ENCODE measurements around the gene PRRC2A.
"Not testable (repeated sequence)": the region's sequence is repeated elsewhere in the genome, so short reads cannot be mapped to it uniquely, and the experiment has no call there.

The PRRC2A gene

GRCh38 chr6:31586008-31586407, 34.5 kb upstream of the PRRC2A start, which contains the start of gene LST1:
Gene LST1 (plus strand): TSS chr6:31586277. CDS start chr6:31587300, 1,023 bp downstream.
- peak; percentile 85 to 91 for DNase-seq

GRCh38 chr6:31586599-31587281, 33.8 kb upstream of the PRRC2A start:
- DNase-seq, result peak; percentile 79 to 83

DNA sequence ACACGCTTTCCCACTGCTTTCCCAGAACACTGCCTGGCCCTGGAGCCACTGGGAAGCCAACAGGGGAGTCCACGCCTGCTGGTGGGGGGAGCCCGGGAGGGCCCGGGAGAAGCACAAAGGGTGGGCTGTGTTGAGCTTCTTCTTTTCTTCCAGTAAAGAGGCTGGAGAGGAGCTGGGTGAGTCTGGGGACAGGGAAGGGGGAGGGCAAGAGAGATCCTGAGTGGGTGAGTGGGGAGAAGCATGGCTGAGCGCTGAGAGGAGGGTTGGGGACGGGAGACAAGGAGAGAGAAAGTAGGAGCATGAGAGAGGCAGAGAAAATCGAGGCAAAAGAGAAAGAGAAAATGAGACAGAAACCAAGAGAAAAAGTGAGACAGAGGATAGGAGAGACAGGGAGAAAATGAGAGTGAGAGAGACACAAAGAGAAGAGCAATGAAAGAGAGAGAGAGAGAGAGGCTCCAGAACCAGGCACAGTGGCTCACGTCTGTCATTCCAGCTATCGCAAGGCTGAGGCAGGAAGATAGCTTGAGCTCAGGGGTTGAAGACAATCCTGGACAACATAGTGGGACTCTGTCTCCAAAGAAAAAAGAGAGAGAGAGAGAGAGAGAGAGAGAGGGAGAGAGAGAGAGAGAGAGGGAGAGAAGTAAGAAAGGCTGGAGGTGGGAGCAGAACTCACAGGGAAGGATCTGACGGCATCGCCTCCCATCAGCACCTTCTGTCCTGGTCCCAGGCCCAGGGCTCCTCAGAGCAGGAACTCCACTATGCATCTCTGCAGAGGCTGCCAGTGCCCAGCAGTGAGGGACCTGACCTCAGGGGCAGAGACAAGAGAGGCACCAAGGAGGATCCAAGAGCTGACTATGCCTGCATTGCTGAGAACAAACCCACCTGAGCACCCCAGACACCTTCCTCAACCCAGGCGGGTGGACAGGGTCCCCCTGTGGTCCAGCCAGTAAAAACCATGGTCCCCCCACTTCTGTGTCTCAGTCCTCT, 32.4 kb upstream of the PRRC2A start:
- DNase-seq, result peak in 1 of 2 donors; percentile 41

DNA sequence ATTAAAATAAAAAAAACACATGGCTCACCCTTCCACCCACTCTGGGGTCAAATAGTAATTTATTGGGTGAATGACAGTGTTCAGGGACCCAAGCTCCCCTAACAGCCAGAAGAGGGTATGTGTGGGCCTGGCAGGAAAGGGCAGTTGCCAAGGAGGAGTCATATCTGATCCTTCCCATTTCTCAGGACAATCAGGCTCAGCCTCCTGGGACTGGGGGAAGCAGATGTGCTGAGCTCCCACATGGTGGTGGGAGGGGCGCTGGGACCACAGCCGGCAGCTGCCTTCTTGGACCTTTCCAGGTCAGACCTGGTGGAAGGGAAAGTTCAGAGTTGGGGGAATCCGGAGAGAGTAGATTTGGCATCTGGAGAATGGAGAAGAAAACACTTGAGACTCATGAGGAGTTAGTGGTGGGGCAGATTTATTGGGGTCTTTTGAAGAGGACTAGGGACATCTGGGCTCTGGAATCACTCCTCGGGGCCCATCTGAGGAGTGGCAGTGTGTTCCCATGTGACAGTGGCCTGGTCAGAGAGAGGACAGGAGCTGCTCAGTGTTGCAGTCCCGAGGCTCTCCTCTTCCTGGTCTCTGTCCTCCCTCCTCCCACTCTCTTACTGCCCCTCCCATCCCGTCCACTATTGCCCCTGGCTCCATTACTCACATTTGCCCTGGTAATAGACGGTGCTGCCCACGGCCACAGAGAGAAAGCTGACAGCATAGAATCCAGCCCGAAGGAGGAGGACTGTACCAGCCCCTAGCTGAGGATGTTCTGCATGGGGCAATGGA, 31.5 kb upstream of the PRRC2A start:
- DNase-seq, result peak; percentile 67 to 79

GRCh38 chr6:31590691-31591090, 29.8 kb upstream of the PRRC2A start:
- not testable (repeated sequence) for DNase-seq

- no peak for DNase-seq
Observed at GRCh38 chr6:31592396-31592771, 28.1 kb upstream of the PRRC2A start.

GRCh38 chr6:31597006-31597405, 23.5 kb upstream of the PRRC2A start:
- peak; percentile 47 to 67 for DNase-seq

- no peak for DNase-seq
Observed at GRCh38 chr6:31607317-31607716, 13.2 kb upstream of the PRRC2A start.

DNA sequence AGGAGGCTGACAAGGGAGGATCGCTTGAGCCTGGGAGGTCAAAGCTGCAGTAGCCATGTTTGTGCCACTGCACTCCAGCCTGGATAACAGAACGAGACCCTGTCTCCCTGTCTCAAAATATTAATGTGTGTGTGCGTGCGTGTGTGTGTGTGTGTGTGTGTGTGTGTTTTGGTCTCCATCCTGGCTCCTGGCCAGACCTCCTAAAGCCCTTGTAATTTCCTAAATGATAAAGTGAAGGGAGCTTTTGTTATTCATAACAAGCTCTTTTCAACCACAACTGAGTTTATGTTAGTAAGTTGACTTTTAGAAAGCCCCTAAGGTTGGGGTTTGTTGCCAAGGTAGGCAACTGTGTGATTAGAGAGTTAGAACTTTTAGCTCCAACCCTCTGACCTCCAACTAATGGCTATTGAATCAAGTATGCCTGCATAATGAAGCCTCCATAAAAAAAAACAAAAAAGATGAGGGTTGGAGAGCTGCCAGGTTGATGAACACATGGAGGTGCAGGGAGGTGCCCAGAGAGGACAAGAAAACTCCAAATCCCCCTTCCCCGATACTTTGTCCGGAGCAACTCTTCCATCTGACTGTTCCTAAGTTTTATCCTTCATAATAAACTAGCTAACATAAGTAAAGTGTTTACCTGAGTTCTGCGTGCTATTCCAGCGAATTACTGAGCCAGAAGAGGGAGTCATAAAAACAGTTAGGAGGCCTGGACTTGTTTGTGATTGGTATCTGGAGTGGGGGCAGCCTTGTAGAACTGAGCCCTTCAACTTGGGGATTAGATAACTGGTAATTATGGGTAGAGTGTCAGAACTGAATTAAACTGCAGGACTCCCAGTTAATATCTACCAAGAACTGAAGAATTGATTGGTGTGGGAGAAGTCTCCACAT, 10.8 kb upstream of the PRRC2A start:
- no peak for DNase-seq

DNA sequence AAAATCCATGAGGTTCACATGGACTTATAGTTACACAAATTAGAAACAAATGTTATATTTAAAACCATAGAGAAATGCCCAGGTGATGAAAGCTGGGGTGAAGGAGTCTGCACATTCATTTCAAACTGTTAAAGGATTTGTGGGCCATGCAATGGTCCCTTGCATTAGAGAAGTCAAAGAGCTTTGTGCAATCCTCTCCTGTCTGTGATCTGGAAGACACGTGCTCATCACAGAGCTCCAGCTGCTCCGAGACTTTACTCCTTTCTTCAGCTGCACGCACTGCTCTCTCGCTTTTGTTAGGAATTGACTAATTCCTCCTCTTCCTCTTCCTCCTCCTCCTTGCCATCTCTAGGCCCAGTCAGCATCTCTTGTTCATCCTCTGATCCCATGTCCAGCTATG, 9.5 kb upstream of the PRRC2A start:
- DNase-seq, result peak; percentile 28 to 42

DNA sequence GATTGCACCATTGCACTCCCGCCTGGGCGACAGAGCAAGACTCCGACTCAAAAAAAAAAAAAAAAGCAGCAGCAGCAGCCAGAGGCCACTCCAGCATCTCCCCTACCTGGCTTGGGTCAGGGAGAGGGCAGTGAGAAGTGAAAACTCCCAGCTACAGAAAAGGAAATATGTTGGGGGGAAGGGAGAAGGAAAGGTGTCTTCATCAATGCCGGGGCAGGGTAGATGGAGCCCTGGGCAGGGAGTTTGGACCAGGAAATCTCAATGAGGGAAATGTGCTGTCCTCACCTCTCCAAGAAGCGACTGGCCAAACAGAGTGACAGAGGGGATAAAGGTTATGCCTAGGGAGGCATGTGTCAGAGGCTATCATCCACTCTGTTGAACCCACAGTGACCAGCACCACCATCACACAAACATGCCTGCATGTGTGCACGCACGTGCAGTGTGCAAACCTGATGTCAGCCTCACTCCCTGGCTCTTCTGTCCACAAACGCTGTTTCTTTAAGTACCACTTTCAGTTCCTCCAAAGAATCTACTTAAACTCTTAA, 6.4 kb upstream of the PRRC2A start:
- peak; percentile 47 to 66 for DNase-seq

GRCh38 chr6:31614684-31615578, 5.6 kb upstream of the PRRC2A start, which contains the start of gene AIF1:
Gene AIF1 (plus strand): TSS chr6:31615234. CDS start chr6:31615330, 96 bp downstream.
- peak; percentile 78 to 80 for DNase-seq

- DNase-seq, result peak; percentile 17 to 18
Observed at GRCh38 chr6:31615748-31616147, 4.8 kb upstream of the PRRC2A start.

GRCh38 chr6:31617010-31617409, 3.5 kb upstream of the PRRC2A start:
- DNase-seq, result no peak

GRCh38 chr6:31619805-31620585, 520 bp upstream of the PRRC2A start:
- DNase-seq, result peak; percentile 100

- DNase-seq, result no peak
Observed at GRCh38 chr6:31621320-31621939, 915 bp downstream of the PRRC2A start.

- DNase-seq, result no peak
Observed at GRCh38 chr6:31621991-31622390, 1.5 kb downstream of the PRRC2A start.

DNA sequence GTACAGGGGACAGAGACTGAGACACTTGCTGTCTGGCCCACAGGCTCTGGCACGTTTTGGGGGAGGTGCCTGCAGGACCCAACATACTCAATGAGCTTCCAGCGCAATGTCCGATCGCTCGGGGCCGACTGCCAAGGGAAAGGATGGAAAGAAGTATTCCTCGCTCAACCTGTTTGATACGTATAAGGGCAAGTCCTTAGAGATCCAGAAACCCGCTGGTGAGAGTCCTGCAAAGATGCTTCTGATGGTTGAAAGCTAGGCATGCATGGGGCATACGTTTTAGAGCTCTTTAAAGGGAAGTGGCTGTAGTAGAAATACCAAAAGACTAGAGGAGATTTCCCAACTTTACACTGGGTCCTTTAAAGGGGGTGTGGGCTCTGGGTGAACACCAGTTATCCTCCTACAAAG, 2.2 kb downstream of the PRRC2A start:
- peak; percentile 57 to 59 for DNase-seq

- DNase-seq, result no peak
Observed at GRCh38 chr6:31624070-31624469, 3.6 kb downstream of the PRRC2A start.

Measured in inflammatory macrophage (primary cell).